DND-41 (cell line): ENCODE results near the gene HNRNPA1L2.
"Not testable (repeated sequence)": the region's sequence is repeated elsewhere in the genome, so short reads cannot be mapped to it uniquely, and the experiment has no call there.

Source experiments
- EZH2 ChIP-seq: IDR thresholded peaks from 3 replicates; pipeline ENCODE4 v1.6.1; 2012; ENCODE audit warnings: borderline replicate concordance, low read depth, mild to moderate bottlenecking, moderate library complexity, low read length, inconsistent platforms; ENCODE audit not compliant: severe bottlenecking
- TF ChIP-seq, protein P1 (sequence below): IDR thresholded peaks from 2 replicates; pipeline ENCODE4 v1.5.1; 2012; ENCODE audit warnings: borderline replicate concordance, low read length, moderate library complexity, mild to moderate bottlenecking; ENCODE audit not compliant: poor library complexity, severe bottlenecking; ENCODE audit errors: extremely low read depth

- TF ChIP-seq, protein P1, sequence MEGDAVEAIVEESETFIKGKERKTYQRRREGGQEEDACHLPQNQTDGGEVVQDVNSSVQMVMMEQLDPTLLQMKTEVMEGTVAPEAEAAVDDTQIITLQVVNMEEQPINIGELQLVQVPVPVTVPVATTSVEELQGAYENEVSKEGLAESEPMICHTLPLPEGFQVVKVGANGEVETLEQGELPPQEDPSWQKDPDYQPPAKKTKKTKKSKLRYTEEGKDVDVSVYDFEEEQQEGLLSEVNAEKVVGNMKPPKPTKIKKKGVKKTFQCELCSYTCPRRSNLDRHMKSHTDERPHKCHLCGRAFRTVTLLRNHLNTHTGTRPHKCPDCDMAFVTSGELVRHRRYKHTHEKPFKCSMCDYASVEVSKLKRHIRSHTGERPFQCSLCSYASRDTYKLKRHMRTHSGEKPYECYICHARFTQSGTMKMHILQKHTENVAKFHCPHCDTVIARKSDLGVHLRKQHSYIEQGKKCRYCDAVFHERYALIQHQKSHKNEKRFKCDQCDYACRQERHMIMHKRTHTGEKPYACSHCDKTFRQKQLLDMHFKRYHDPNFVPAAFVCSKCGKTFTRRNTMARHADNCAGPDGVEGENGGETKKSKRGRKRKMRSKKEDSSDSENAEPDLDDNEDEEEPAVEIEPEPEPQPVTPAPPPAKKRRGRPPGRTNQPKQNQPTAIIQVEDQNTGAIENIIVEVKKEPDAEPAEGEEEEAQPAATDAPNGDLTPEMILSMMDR = not testable (repeated sequence)
- TF ChIP-seq EZH2 = not testable (repeated sequence)
Measured at GRCh38 chr13:52610158-52610557, 32.1 kb upstream of the HNRNPA1L2 start.
